NCI-H2196 (cell line): ENCODE results near the gene CABP7.

Source experiments
- DNase-seq: peaks from one replicate; lab custom pipeline; 2025; ENCODE audit not compliant: unreplicated experiment; lab: John Stamatoyannopoulos, UW

CABP7 gene

GRCh38 chr22:29719899-29720645, at the start of gene CABP7:
Gene CABP7 (plus strand): TSS chr22:29720003. CDS start chr22:29720425, 422 bp downstream.
- DNase-seq, result no peak

DNA sequence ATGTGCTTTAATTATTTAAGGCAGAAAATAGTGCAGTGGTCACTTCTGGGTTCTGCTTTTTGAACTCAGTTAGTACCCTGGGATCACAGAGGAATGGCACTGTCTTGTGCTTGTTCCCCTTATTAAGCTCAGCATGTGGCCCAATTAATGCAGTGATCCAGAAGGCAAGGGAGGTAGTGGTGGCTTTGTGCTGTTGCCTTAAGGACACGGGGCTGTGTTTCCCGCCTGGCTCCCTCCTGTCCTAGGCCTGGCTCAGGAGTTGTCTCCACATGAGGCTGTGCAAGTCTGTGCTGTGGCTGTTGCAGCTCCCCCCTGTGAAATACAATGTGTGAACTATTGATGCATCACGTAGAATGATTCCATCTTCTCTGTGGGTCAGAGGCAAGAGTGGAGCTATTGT, 49.2 kb upstream of the CABP7 start:
- DNase-seq, result no peak

GRCh38 chr22:29673361-29674066, 46.3 kb upstream of the CABP7 start:
- DNase-seq, result no peak

- DNase-seq, result no peak
These were observed 45.7 kb upstream of the CABP7 start for GRCh38 chr22:29674121-29674520.

DNA sequence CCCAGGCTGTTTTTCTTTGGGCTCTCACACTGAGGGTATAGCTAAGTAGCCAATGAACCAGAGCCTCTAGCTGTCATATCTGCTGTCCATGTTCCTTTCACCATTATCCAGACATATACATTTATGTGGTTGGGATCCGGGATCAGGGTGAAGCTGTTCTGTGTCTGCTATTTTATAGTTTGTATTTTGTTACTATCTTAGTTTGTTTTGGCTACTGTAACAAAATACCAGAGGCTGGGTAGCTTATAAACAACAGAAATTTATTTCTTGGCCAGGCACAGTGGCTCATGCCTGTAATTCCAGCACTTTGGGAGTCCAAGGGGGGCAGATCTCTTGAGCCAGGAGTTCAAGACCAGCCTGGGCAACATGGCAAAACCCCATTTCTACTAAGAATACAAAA, 40.5 kb upstream of the CABP7 start:
- DNase-seq, result no peak

DNA sequence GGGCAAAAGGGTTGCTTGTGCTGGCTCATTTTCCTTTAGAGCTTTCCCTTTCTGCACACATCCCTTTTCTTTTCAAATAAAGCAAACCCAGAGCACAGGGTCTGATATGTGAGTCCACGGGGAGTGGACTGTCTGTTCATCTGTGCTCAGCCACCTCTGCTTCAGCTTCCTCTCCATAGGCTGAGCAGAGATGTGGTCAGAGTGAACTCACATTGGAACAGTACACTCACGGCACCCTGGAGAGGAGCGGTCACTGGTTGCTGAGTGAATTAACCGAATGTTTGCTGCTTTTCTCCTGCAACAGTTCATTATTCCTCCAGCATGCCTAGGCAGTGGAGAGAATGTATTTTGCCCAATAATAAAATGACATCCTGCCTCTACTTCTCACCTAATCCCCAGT, 36.3 kb upstream of the CABP7 start:
- DNase-seq, result no peak

DNA sequence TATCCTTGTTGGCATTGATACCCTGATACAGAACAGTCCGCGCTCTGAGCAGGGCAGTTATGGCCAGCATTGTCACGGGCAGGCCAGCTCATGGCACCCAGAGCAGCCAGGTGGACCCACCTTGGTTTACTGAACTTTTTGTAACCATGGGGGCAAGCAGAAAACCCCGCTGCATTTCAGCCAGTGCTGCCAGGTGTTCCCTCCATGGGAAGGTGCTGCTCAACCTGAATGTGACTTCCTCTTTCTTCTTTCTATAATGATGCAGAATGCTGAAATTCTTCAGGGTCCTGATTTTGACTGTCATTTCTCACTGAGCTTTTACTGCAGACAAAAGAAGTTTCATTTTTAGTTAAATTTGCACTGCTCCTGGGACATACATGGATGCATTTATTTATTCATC, 35.6 kb upstream of the CABP7 start:
- no peak for DNase-seq

- DNase-seq, result peak; percentile 1
These were observed 30.5 kb upstream of the CABP7 start for GRCh38 chr22:29689206-29689879.

- peak; percentile 32 for DNase-seq
These were observed 30.0 kb upstream of the CABP7 start for GRCh38 chr22:29689880-29690213.

DNA sequence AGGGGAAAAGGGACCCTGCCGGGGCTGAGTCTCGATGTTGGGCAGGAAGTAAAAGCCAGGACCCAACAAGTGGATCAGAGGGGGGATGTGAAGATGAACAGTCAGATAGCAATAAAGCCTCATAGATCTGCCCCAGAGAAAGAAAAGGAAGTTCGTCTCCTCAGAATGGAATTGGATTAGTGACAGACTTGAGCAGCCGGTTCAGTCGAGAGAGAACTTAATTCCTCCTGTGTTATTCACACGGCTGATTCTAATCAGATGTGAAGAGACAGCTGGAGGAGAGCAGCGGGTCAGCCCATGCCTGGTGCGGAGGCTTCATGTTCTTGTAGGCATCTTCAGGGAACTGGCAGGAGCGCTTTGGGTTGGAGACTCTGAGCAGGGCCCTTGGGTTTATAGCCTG, 29.3 kb upstream of the CABP7 start:
- no peak for DNase-seq

DNA sequence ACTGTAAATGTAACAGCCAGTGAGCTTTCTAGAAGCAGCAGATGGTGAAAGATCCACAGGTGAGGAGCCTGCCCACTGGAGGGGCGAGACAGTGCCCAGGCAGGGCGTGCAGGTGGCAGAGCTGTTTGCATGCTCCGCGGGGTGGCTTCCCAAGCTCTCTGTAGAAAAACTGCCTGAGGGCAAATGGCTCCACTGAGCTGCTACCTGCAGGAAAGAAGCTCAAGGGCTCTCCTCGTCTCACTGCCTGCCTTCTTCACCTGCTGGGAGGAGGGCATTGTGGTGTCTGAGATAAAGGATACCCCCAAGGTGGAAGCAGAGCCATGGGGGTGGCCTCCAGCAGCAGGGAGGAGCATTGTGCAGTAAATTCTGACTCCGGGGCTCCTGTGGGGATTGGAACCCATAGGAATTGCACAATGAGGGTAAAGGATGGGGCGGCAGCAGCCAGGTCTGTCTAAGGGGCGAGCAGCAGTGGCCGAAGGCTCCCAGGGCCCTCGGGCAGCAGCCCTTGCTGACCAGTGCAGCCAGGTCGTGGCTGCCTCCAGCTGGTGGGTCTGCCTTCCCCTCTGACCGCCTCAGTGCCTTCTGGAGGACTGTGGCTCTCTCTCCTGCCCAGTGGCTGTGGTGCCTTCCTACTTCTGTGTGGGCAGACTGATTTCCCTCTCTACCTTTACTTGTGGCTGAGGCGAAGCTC, 28.0 kb upstream of the CABP7 start:
- DNase-seq, result no peak

- DNase-seq, result no peak
These were observed 27.5 kb upstream of the CABP7 start for GRCh38 chr22:29692327-29692640.

DNA sequence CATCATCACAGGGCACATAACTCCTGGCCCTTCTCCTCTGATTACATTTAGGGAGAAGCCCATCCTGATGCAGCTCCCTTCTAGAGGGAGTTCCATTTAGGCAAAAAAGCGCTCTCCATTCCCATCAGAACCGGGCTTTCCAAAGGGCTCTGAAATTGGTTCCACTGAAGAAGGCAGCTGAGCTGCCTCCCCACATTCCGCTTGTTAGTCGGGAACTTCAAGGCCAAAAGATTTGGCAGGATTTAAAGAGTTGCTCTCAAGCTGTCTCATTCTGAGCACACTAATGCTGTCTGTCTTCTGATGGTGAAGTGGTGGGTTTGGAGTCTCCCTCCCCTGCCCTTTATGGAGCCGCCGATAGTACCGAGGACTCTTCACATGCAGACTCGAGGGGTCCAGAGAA, 26.6 kb upstream of the CABP7 start:
- DNase-seq, result no peak

- DNase-seq, result no peak
These were observed 26.1 kb upstream of the CABP7 start for GRCh38 chr22:29693671-29694070.

GRCh38 chr22:29695129-29695926, 24.5 kb upstream of the CABP7 start:
- DNase-seq, result no peak

DNA sequence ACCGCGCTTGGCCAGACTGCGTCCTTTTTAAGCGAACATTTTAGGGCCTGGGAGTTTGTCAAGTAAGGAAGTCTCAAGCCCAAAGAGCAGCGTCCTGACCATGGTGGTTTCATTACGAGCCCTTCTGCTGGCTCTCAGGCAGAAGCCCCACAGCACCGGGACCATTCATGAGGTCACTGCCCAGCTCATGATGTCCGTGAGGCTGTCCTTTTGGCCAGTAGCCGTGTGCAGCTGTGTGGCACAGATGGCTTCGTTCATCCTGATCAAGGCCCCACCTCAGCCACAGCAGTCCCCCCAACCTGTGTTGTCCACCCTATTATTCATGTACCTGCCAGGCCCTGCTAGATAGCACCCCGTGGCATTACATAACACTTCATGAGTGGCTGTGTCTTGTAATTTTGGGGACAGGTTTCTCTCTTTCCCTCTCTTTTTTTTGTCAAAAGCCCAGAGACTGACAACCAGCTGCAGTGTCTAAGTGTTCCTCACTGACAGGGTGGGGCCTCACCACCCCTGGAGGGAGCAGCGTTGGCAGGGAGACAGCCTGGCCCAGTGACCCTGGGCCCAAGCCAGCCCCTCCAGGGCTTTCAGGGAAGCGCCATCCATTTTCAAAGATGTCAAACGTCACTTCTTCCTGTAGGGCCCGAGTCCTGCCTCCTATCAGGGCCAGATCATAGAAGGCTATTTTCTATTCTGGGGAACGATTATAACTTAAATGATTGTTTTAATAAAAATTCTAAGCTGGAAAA, 21.8 kb upstream of the CABP7 start:
- no peak for DNase-seq

DNA sequence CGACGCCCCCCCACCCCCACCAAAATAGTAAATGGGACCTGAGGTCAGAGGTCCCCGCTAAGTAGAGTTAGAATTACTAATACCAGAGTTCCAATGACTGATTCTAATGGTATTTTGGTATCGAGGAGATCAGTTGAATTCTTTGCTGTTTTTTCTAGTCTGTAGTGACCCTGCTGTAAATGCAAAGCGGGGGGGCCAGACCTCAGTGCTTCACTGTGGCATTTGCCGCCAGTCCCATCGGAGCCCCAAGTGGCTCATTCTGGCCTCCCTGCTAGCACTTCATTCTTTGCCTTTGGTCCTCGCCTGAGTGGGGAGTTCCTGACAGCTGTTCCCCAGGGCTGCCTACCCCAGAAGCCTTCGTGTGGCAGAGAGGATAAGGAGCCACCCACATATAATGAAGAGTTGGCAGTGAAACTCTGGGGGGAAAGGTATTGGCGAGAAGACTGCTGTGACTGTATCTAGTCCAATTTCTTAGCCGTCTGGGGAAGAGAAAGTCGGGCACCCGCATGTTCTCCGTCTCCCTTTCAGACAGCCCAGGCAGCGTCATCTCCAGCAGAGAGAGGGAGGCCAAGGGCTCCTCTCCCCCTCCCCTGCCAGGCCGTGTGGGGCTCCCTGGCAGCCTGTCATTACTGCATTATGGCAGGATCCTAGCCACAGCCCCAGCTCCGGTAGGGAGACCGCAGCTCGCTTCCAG, 19.4 kb upstream of the CABP7 start:
- no peak for DNase-seq

DNA sequence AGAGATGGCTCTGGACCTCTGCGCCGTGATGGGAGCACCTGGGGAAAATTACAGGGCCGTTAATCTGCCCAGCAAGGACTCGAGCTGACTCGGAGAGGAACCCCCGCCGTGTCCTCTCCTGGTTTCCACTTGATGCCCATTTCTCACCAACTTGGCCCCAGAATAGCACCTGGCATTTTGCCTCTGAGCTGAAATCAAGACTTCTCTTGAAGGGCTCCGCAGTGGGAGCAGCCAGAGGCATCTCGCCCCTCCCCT, 19.0 kb upstream of the CABP7 start:
- DNase-seq, result peak; percentile 22

GRCh38 chr22:29701155-29701999, 18.4 kb upstream of the CABP7 start:
- peak; percentile 33 for DNase-seq
